Calu3 (cell line): ENCODE measurements around the gene ZBTB12. TPM values are rescaled to one million over a fixed set of nuclear protein-coding genes. Genes with fewer than 3 reads are reported as not detected.
A peak's percentile ranks its signal among the peaks of the same experiment; 100 is the strongest.
"Not testable (repeated sequence)": the region's sequence is repeated elsewhere in the genome, so short reads cannot be mapped to it uniquely, and the experiment has no call there.

Experiments used
- BruUV-seq: library from RNA; stranded (reverse); fragments of 400-500 nt; replicated peaks from 2 replicates; lab custom pipeline; 2021; lab: Mats Ljungman, UMichigan
- CTCF ChIA-PET: fragments of 300-600 bp; sonication (Branson Sonifier 250); formaldehyde crosslinking; loops from one replicate; lab custom pipeline; 2022; ENCODE audit warnings: antibody characterized with exemption; lab: Charles Lee
- DNase-seq: peaks from one replicate; pipeline ENCODE4 v3.0.0; 2022
- H3K27ac Mint-ChIP-seq: one replicate; pipeline ENCODE4 v1.8.0; 2022; ENCODE audit warnings: mixed read lengths; ENCODE audit not compliant: unreplicated experiment
- H3K27me3 Mint-ChIP-seq: one replicate; pipeline ENCODE4 v1.8.0; 2022; ENCODE audit warnings: mixed read lengths; ENCODE audit not compliant: unreplicated experiment
- H3K36me3 Mint-ChIP-seq: one replicate; pipeline ENCODE4 v1.8.0; 2022; ENCODE audit warnings: mild to moderate bottlenecking, moderate library complexity, mixed read lengths; ENCODE audit not compliant: insufficient read depth, unreplicated experiment
- H3K4me1 Mint-ChIP-seq: one replicate; pipeline ENCODE4 v1.8.0; 2022; ENCODE audit warnings: mild to moderate bottlenecking, low read depth, mixed read lengths; ENCODE audit not compliant: unreplicated experiment
- H3K4me3 Mint-ChIP-seq: one replicate; pipeline ENCODE4 v1.8.0; 2022; ENCODE audit warnings: mild to moderate bottlenecking, low read depth, moderate library complexity, mixed read lengths; ENCODE audit not compliant: unreplicated experiment
- H3K9me3 Mint-ChIP-seq: one replicate; pipeline ENCODE4 v1.8.0; 2022; ENCODE audit warnings: low read depth, mixed read lengths; ENCODE audit not compliant: unreplicated experiment
- CTCF ChIP-seq: fragments of 200-600 bp; IDR thresholded peaks from one replicate; pipeline ENCODE4 v1.8.0; 2022; ENCODE audit warnings: antibody characterized with exemption; ENCODE audit not compliant: unreplicated experiment
- intact Hi-C: fragments of 100-400 bp; cut with micrococcal nuclease; formaldehyde crosslinking; loops from one replicate; pipeline ENCODE4 v1.10.0; 2022; ENCODE audit not compliant: unreplicated experiment
- total RNA-seq: library from RNA; stranded (reverse); gene quantifications from 2 replicates; pipeline ENCODE4 v1.2.3, GENCODE V29; 2022

Gene ZBTB12
- total RNA-seq, 1 experiment from 2014 or later: 28.1 TPM

DNA sequence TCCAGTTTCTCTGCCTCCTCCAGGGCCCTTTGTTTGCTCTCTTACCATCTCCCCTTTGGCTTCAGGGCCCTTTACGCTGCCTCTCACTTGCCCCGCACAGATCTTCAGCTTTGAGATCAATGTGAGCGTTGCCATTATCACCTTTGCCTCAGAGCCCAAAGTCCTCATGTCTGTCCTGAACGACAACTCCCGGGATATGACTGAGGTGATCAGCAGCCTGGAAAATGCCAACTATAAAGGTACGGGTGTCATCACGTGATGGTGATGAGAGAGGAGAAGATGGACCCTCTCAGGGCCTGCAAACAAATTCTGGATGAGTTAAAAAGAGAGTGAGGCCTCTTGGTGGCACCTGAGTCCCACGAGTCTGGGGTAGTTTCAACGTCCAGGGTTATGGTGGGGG lies 33.9 kb upstream of the ZBTB12 start:
- H3K9me3 Mint-ChIP-seq: no peaks in the 10 kb centered on the region
- peaks cover 9% of the 10 kb centered on the region for H3K36me3 Mint-ChIP-seq
- H3K27me3 Mint-ChIP-seq: peaks cover 16% of the 10 kb centered on the region
- H3K27ac Mint-ChIP-seq: no peak overlapping the region
- H3K4me3 Mint-ChIP-seq: no peak overlapping the region
- DNase-seq: no peak
- no peak for TF ChIP-seq CTCF
- intact Hi-C loops: no loop called here
- BruUV-seq: no TSS peak
- CTCF ChIA-PET: interaction anchor here (0.6 kb wide), 1 partner anchor 1908 kb away, joined by 3 read pairs; no protein-coding TSS in a partner anchor
- H3K4me1 Mint-ChIP-seq: peaks cover 15% of the 10 kb centered on the region

GRCh38 chr6:31935021-31935420 lies 33.1 kb upstream of the ZBTB12 start:
- Mint-ChIP-seq H3K27ac (no peak overlapping the region), H3K4me1 (peaks cover 7% of the 10 kb centered on the region), H3K27me3 (peaks cover 16% of the 10 kb centered on the region), H3K4me3 (no peak overlapping the region), H3K36me3 (peaks cover 1% of the 10 kb centered on the region), H3K9me3 (no peaks in the 10 kb centered on the region)
- CTCF ChIA-PET: interaction anchor here (0.6 kb wide), 1 partner anchor 90 kb away, joined by 4 read pairs; no protein-coding TSS in a partner anchor
- BruUV-seq: no TSS peak
- DNase-seq: no peak
- intact Hi-C loops: no loop called here
- TF ChIP-seq CTCF: no peak

DNA sequence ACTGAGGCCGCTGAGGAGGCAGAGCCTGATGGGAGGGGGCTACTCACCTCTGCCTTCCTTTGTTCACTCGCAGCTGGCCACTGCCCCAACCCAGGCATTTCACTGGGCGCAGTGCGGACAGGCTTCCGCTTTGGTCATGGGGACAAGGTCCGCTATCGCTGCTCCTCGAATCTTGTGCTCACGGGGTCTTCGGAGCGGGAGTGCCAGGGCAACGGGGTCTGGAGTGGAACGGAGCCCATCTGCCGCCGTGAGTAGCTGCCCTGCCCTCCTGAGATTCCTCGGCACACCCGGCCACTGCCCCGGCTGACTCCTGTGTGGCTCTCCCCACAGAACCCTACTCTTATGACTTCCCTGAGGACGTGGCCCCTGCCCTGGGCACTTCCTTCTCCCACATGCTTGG lies 31.7 kb upstream of the ZBTB12 start:
- intact Hi-C loops: no loop called here
- TF ChIP-seq CTCF: no peak
- Mint-ChIP-seq H3K4me3 (no peak overlapping the region), H3K4me1 (no peaks in the 10 kb centered on the region), H3K27me3 (peaks cover 16% of the 10 kb centered on the region), H3K9me3 (no peaks in the 10 kb centered on the region), H3K27ac (no peak overlapping the region), H3K36me3 (no peaks in the 10 kb centered on the region)
- no peak for DNase-seq
- BruUV-seq: no TSS peak
- CTCF ChIA-PET: interaction anchor here (1.3 kb wide), 1 partner anchor 19 kb away, joined by 3 read pairs; no protein-coding TSS in a partner anchor

DNA sequence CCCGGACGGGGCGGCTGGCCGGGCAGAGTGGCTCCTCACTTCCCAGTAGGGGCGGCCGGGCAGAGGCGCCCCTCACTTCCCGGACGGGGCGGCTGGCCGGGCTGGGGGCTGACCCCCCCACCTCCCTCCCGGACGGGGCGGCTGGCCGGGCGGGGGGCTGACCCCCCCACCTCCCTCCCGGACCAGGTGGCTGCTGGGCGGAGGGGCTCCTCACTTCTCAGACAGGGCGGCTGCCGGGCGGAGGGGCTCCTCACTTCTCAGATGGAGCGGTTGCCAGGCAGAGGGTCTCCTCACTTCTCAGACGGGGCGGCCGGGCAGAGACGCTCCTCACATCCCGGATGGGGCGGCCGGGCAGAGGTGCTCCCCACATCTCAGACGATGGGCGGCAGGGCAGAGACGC lies 30.3 kb upstream of the ZBTB12 start:
- CTCF ChIA-PET, H3K9me3 Mint-ChIP-seq, intact Hi-C loops, H3K4me3 Mint-ChIP-seq, H3K36me3 Mint-ChIP-seq, H3K4me1 Mint-ChIP-seq, BruUV-seq, DNase-seq, H3K27ac Mint-ChIP-seq: not testable (repeated sequence)
- H3K27me3 Mint-ChIP-seq: peaks cover 16% of the 10 kb centered on the region

DNA sequence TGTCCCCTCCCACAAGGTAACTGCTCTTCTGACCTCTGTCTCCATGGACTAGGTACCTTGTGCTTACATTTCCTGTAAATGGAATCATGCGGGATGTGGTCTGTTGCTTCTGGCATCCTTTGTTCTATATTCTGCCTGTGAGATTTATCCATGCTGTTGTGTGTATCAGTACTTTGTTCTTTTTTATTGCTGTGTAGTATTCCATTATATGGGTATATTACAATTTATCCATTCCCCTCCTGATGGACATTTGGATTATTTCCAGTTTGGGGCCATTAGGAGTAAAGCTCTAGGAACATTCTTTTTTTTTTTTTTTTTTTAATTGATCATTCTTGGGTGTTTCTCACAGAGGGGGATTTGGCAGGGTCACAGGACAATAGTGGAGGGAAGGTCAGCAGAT lies 29.1 kb upstream of the ZBTB12 start:
- TF ChIP-seq CTCF: no peak
- no peak overlapping the region for H3K4me3 Mint-ChIP-seq
- H3K27me3 Mint-ChIP-seq: peaks cover 16% of the 10 kb centered on the region
- CTCF ChIA-PET: interaction anchor here (0.6 to 1.4 kb wide), 3 partner anchors 15 to 197 kb away, joined by 3 to 5 read pairs (median 3); partner anchors contain the start of gene CFB
- DNase-seq: no peak
- H3K27ac Mint-ChIP-seq: peak overlapping the region; percentile 27
- H3K4me1 Mint-ChIP-seq: peaks cover 8% of the 10 kb centered on the region
- H3K9me3 Mint-ChIP-seq: no peaks in the 10 kb centered on the region
- no peaks in the 10 kb centered on the region for H3K36me3 Mint-ChIP-seq
- BruUV-seq: no TSS peak
- intact Hi-C loops: no loop called here
